Peyer's patch (tissue), 4 donors: ENCODE data around the gene ATP6V0D1.

Source experiments
- CTCF ChIP-seq, 6 experiments: fragments of 450-650 bp in 4 of 6; fragments of 200-600 bp in 2 of 6; sonication (generic) in 1 of 6; IDR thresholded peaks; one replicate each; pipeline ENCODE4 v1.5.1; 2017 to 2019; ENCODE audit warnings: antibody characterized with exemption in 6 of 6, mild to moderate bottlenecking in 3 of 6, moderate library complexity in 1 of 6
- POLR2A ChIP-seq, 2 donors: fragments of 450-650 bp; IDR thresholded peaks; one replicate each; pipeline ENCODE4 v1.5.1; 2017; ENCODE audit warnings: antibody characterized with exemption in 2 of 2, mild to moderate bottlenecking in 2 of 2, moderate library complexity in 2 of 2

GRCh38 chr16:67429799-67430503 is 51.0 kb downstream of the ATP6V0D1 start:
- peak in 1 of 2 donors; percentile 4 for TF ChIP-seq POLR2A (IDR thresholded peaks at IDR 0.05)
- TF ChIP-seq CTCF (IDR thresholded peaks at IDR 0.05) = no peak
